Activated CD4-positive, alpha-beta T cell treated with anti-CD3 and anti-CD28 coated beads, Interleukin-2, Interleukin-4, amounts not matched to agents 100 ng/mL and 50 ng/mL, durations not matched to agents 16 hours and 8 hours (primary cell): Measurements from ENCODE around the gene CREBL2.
A peak's percentile ranks its signal among the peaks of the same experiment; 100 is the strongest.
"Not testable (repeated sequence)": the region's sequence is repeated elsewhere in the genome, so short reads cannot be mapped to it uniquely, and the experiment has no call there.

Experiments
- DNase-seq: peaks from one replicate; pipeline ENCODE4 v3.0.0-alpha.2; 2020; ENCODE audit warnings: low spot score

The CREBL2 gene

GRCh38 chr12:12611512-12612306 lies at the start of gene CREBL2:
Gene CREBL2 (plus strand): TSS chr12:12611876. CDS start chr12:12612173, 297 bp downstream.
- DNase-seq, result peak; percentile 85

- no peak for DNase-seq
Observed at GRCh38 chr12:12562016-12562483, 49.6 kb upstream of the CREBL2 start.

GRCh38 chr12:12562585-12563261 lies 49.0 kb upstream of the CREBL2 start, which contains the start of gene DUSP16:
Gene DUSP16 (minus strand): TSS chr12:12562863. CDS start chr12:12521098, 41,765 bp downstream.
- DNase-seq, result peak; percentile 86

- no peak for DNase-seq
Observed at GRCh38 chr12:12563290-12563928, 48.3 kb upstream of the CREBL2 start.

- no peak for DNase-seq
Observed at GRCh38 chr12:12564911-12565310, 46.8 kb upstream of the CREBL2 start.

- DNase-seq, result not testable (repeated sequence)
Observed at GRCh38 chr12:12565971-12566370, 45.7 kb upstream of the CREBL2 start.

GRCh38 chr12:12572659-12573058 lies 39.0 kb upstream of the CREBL2 start:
- DNase-seq, result no peak

GRCh38 chr12:12577786-12578185 lies 33.9 kb upstream of the CREBL2 start:
- DNase-seq, result no peak

GRCh38 chr12:12580716-12581115 lies 31.0 kb upstream of the CREBL2 start:
- not testable (repeated sequence) for DNase-seq

- peak; percentile 26 for DNase-seq
Observed at GRCh38 chr12:12582193-12582881, 29.3 kb upstream of the CREBL2 start.

- DNase-seq, result peak; percentile 92
Observed at GRCh38 chr12:12582895-12583303, 28.8 kb upstream of the CREBL2 start.

GRCh38 chr12:12583510-12584178 lies 28.0 kb upstream of the CREBL2 start:
- DNase-seq, result no peak

GRCh38 chr12:12585115-12585863 lies 26.4 kb upstream of the CREBL2 start:
- no peak for DNase-seq

GRCh38 chr12:12586879-12587675 lies 24.6 kb upstream of the CREBL2 start:
- no peak for DNase-seq

- no peak for DNase-seq
Observed at GRCh38 chr12:12587878-12588277, 23.8 kb upstream of the CREBL2 start.

- not testable (repeated sequence) for DNase-seq
Observed at GRCh38 chr12:12588436-12588835, 23.2 kb upstream of the CREBL2 start.

GRCh38 chr12:12590961-12591360 lies 20.7 kb upstream of the CREBL2 start:
- DNase-seq, result no peak

GRCh38 chr12:12592930-12593329 lies 18.7 kb upstream of the CREBL2 start:
- no peak for DNase-seq

GRCh38 chr12:12595929-12596328 lies 15.7 kb upstream of the CREBL2 start:
- not testable (repeated sequence) for DNase-seq

GRCh38 chr12:12596598-12596997 lies 15.1 kb upstream of the CREBL2 start:
- DNase-seq, result not testable (repeated sequence)
